ENCODE data around the gene GET3.

The GET3 gene

GRCh38 chr19:12767666-12768065 lies 30.4 kb downstream of the GET3 start:
- Histone ChIP-seq H3K36me3 (ENCODE audit: insufficient read depth) (no peaks in the 10 kb centered on the region), H3K4me2 (no peak overlapping the region), H3K4me3 (IDR thresholded peaks at IDR 0.05; ENCODE audit: insufficient read depth, low read depth, low read length) (no peak overlapping the region), H3K79me2 (ENCODE audit: insufficient read depth, low read depth) (no peaks in the 10 kb centered on the region), H3K27me3 (ENCODE audit: insufficient read depth, low read depth) (no peaks in the 10 kb centered on the region), H3K9ac (no peak overlapping the region), H3K27ac (no peak overlapping the region), H2AFZ (ENCODE audit: low read depth) (no peak overlapping the region), H3K4me1 (ENCODE audit: low read depth, poor library complexity, severe bottlenecking) (peaks cover 3% of the 10 kb centered on the region), H4K20me1 (ENCODE audit: insufficient read depth) (no peaks in the 10 kb centered on the region)
- no peak for TF ChIP-seq CTCF (conservative IDR thresholded peaks at IDR 0.05; ENCODE audit: low read depth, low read length)

DNA sequence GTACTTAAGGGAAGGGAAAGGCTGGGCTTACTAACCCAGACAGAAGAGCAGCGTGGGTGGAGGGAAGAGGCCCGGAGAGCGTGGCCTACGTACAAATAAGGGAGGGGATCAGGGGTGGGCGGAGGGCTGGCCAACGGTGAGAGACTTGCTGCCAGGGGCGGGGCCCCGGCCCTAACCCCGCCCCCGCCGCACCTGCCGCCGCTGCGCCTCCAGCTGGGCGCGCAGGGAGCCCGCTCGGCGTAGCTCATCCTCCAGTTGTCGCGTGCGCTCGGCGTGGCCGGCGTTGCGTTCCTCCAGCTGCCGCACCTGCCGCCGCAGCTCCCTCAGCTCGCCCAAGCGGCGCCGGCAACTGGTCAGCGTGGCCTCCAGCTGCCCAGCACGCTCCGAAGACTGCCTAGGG lies 32.4 kb downstream of the GET3 start:
- Histone ChIP-seq H3K27me3 (ENCODE audit: insufficient read depth, low read depth) (no peaks in the 10 kb centered on the region), H3K4me3 (IDR thresholded peaks at IDR 0.05; ENCODE audit: insufficient read depth, low read depth, low read length) (no peak overlapping the region), H3K4me1 (ENCODE audit: low read depth, poor library complexity, severe bottlenecking) (peaks cover 13% of the 10 kb centered on the region), H4K20me1 (ENCODE audit: insufficient read depth) (no peaks in the 10 kb centered on the region), H3K4me2 (no peak overlapping the region), H3K79me2 (ENCODE audit: insufficient read depth, low read depth) (no peaks in the 10 kb centered on the region), H3K9ac (no peak overlapping the region), H3K36me3 (ENCODE audit: insufficient read depth) (no peaks in the 10 kb centered on the region), H3K27ac (no peak overlapping the region), H2AFZ (ENCODE audit: low read depth) (no peak overlapping the region)
- TF ChIP-seq CTCF (conservative IDR thresholded peaks at IDR 0.05; ENCODE audit: low read depth, low read length): no peak

DNA sequence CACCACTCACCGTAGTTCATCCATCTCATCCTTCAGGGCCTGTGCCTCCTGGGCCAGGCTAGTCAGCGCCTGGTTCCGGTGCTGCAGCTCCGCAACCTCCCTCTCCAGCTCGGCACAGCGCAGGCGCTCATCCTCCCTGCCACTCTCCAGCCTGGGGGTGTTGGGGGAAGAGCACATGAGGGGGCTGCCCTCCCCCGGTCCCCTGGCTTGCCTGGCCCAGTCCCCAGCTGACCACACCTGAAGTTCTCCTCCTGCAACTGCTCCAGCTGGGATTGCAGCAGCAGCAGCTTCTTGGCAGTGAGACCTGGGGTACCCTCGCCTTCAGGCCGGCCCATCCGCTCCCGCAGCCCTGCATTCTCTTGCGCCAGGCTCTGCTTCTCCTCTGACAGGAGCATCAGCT lies 33.6 kb downstream of the GET3 start:
- no peaks in the 10 kb centered on the region for H3K79me2 ChIP-seq (ENCODE audit: insufficient read depth, low read depth)
- H4K20me1 ChIP-seq (ENCODE audit: insufficient read depth): no peaks in the 10 kb centered on the region
- no peak for TF ChIP-seq CTCF (conservative IDR thresholded peaks at IDR 0.05; ENCODE audit: low read depth, low read length)
- no peak overlapping the region for H2AFZ ChIP-seq (ENCODE audit: low read depth)
- no peak overlapping the region for H3K9ac ChIP-seq
- no peaks in the 10 kb centered on the region for H3K27me3 ChIP-seq (ENCODE audit: insufficient read depth, low read depth)
- H3K36me3 ChIP-seq (ENCODE audit: insufficient read depth): no peaks in the 10 kb centered on the region
- H3K4me2 ChIP-seq: no peak overlapping the region
- H3K4me1 ChIP-seq (ENCODE audit: low read depth, poor library complexity, severe bottlenecking): peaks cover 13% of the 10 kb centered on the region
- no peak overlapping the region for H3K27ac ChIP-seq
- H3K4me3 ChIP-seq (IDR thresholded peaks at IDR 0.05; ENCODE audit: insufficient read depth, low read depth, low read length): no peak overlapping the region

- Histone ChIP-seq H3K79me2 (ENCODE audit: insufficient read depth, low read depth) (no peaks in the 10 kb centered on the region), H3K4me1 (ENCODE audit: low read depth, poor library complexity, severe bottlenecking) (peaks cover 17% of the 10 kb centered on the region), H3K9ac (no peak overlapping the region), H3K27ac (no peak overlapping the region), H3K4me3 (IDR thresholded peaks at IDR 0.05; ENCODE audit: insufficient read depth, low read depth, low read length) (no peak overlapping the region), H3K4me2 (no peak overlapping the region), H3K36me3 (ENCODE audit: insufficient read depth) (no peaks in the 10 kb centered on the region), H2AFZ (ENCODE audit: low read depth) (no peak overlapping the region), H4K20me1 (ENCODE audit: insufficient read depth) (no peaks in the 10 kb centered on the region), H3K27me3 (ENCODE audit: insufficient read depth, low read depth) (no peaks in the 10 kb centered on the region)
- no peak for TF ChIP-seq CTCF (conservative IDR thresholded peaks at IDR 0.05; ENCODE audit: low read depth, low read length)
Observed at GRCh38 chr19:12772323-12772722, 35.0 kb downstream of the GET3 start.
